Myocyte (in vitro differentiated cells): ENCODE data around the gene TAF4B. TPM values are rescaled to one million over a fixed set of nuclear protein-coding genes. Genes with fewer than 3 reads are reported as not detected.
A peak's percentile ranks its signal among the peaks of the same experiment; 100 is the strongest.
"Not testable (repeated sequence)": the region's sequence is repeated elsewhere in the genome, so short reads cannot be mapped to it uniquely, and the experiment has no call there.

Experiments used
- DNase-seq: peaks from one replicate; pipeline ENCODE4 v3.0.0-alpha.2; 2012; ENCODE audit warnings: low read depth
- total RNA-seq: library from RNA; depleted of rRNA; stranded (reverse); fragments of >200 nt; gene quantifications from 2 replicates; pipeline ENCODE4 v1.2.3, GENCODE V29; 2014

Gene TAF4B
- total RNA-seq, 1 donor from 2014 or later = 1.8 TPM

GRCh38 chr18:26233208-26233607, 7.0 kb downstream of the TAF4B start:
- DNase-seq = no peak

- DNase-seq = not testable (repeated sequence)
Measured at GRCh38 chr18:26237363-26237762, 11.1 kb downstream of the TAF4B start.

GRCh38 chr18:26238718-26239117, 12.5 kb downstream of the TAF4B start:
- not testable (repeated sequence) for DNase-seq

- not testable (repeated sequence) for DNase-seq
Measured at GRCh38 chr18:26242392-26242791, 16.1 kb downstream of the TAF4B start.

DNA sequence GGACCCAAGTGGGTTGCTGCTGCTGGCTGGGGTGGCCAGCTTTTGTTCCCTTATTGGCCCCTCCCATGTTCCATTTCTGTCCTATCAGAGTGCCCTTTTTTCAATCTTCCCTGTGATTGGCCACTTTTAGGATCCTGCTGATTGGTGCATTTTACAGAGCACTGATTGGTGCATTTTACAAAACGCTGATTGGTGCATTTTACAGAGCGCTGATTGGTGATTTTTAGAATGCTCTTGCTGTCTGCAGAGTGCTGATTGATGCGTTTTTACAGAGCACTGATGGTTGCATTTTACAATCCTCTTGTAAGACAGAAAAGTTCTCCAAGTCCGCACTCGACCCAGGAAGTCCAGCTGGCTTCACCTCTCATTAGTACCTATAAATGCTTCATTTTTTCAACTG, 19.2 kb downstream of the TAF4B start:
- DNase-seq = not testable (repeated sequence)

GRCh38 chr18:26252411-26252810, 26.2 kb downstream of the TAF4B start:
- no peak for DNase-seq

DNA sequence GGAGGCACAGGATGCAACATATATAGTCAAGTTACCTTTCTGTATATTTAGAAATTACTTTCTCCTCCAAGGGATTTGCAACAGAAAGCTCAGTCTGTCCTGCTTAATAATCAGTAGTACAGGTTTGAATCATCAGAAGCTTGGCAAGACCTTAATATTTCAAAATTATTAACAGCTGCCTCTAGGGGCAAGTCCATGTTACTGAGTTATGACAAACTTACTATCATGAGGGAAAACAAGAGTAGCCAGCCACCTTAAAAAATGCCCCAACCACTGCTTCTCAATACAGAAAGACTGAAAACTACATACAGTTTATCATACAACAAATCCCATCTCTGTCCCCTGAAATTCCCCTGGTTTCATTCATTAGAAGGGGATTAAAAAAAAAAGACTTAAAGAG, 28.6 kb downstream of the TAF4B start:
- DNase-seq = not testable (repeated sequence)

DNA sequence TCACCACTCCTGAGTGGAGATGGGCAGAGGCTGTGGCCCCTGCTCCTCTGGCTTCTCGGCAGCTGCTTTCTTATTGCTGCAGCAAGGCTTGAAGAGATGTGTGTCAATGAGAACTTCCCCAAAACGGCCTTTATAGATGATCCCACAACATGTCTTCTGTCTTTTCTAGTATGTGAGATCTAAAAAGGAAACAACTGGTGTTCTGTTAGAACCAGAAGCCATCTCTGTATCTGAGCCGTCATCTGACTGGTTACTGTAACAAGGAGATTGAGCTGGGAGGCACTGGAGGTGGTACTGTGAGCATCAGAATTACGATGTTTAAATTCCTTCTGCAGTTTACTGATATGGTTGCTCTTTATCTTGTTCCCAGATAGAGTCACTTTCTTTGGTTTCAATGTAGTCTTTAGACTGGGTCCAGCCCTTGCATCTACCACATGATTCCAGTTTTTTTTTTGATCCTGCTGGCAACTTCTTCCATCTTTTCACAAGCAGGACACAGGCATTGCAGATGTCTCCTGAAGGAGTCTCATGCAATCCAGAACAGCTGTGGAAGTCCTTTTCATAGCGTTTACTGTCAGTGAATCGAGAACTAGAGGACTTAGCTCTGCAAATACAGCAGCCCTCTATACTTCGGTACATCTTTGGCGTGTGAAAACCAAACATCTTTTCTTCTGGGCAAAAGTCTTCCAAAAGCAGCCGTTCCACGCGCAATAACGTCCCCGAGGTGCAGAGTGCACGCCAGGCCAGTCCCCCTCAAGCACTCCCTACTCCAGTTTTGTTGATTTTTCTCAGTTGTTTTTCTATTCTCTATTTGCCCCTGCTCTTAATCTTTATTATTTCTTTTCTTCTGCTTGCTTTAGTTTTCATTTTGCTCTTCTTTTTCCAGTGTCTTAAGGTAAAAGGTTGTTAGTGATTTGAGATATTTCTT, 29.7 kb downstream of the TAF4B start:
- no peak for DNase-seq

DNA sequence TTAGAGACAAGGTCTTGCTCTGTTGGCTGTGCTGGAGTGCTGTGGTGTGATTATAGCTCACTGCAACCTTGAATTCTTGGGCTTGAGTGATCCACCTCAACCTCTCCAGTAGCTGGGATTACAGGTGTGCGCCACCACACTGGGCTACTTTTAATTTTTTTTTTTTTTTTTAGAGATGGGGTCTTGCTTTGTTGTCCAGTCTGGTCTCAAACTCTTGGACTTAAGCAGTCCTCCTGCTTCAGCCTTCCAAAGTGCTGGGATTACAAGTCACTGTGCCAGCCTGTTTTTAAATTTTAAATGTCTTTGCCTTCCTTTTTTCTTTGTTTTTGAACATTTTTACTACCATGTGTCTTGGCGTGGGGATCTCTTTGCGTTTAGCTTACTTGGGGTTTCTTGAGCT, 32.5 kb downstream of the TAF4B start:
- DNase-seq = no peak

DNA sequence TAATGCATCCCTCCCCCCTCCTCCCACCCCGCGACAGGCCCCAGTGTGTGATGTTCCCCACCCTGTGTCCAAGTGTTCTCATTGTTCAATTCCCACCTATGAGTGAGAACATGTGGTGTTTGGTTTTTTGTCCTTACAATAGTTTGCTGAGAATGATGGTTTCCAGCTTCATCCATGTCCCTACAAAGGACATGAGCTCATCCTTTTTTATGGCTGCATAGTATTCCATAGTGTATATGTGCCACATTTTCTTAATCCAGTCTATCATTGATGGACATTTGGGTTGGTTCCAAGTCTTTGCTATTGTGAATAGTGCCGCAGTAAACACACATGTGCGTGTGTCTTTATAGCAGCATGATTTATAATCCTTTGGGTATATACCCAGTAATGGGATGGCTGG, 33.2 kb downstream of the TAF4B start:
- DNase-seq = not testable (repeated sequence)

DNA sequence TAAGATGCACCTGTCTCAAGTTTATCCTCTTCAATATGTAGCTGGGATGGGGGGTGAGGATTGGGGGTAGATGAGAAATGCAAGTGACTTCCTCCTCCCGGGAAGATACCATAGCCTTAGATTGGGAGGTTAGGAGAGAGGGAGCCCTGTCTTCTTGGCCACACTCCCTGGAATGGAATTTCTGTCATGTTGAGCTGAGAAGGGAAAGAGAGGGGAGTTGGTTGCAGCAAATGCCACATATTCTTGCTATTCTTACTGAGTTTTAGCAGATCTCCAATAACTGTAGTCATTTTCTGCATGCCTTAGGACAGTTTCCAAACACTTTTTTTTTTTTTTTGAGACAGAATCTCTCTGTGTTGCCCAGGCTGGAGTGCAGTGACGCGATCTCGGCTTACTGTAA, 35.9 kb downstream of the TAF4B start:
- no peak for DNase-seq

DNA sequence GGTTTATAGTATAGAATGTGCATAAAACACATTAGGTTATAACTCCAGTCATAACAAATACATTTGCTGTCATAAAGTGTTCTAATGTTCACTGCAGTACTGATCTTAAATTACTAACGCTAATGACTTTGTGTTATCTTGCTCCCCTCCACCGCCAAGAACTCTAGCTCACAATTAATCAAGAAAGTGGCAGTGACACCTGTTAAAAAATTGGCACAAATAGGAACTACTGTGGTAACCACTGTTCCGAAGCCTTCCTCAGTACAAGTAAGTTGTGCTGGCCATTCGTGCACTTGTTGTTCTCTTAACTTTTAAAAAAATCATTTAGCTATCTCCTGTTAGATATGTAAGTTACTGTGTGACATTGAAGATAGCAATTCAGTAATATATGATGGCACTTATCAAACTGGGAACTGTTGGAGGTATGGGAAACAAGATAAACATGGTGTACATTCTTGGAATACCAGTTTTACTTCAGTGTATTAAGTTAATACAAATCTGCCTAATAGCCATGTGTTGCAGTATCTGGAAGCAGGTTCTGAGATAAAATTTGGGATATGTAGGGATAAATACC, 41.2 kb downstream of the TAF4B start:
- peak; percentile 16 for DNase-seq

DNA sequence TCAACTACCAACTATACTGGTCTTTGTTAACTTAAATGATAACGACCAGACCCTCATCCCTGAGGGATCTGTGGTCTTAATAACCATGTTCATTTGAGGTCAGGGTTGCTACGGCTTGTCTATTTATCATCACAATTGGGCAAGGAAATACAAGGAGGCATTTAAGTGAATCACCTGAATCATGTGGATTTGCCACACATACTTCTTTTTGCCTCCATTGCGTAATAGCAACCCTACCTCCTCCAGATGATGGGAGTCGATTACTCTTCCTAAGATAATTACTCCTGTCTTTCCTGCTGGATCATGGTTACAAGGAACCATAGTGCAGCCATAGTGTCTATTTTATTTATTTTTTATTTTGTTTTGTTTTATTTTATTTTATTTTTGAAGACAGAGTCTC, 42.2 kb downstream of the TAF4B start:
- DNase-seq = no peak

GRCh38 chr18:26271917-26272549, 45.8 kb downstream of the TAF4B start:
- DNase-seq = no peak

- no peak for DNase-seq
Measured at GRCh38 chr18:26277374-26277773, 51.1 kb downstream of the TAF4B start.

DNA sequence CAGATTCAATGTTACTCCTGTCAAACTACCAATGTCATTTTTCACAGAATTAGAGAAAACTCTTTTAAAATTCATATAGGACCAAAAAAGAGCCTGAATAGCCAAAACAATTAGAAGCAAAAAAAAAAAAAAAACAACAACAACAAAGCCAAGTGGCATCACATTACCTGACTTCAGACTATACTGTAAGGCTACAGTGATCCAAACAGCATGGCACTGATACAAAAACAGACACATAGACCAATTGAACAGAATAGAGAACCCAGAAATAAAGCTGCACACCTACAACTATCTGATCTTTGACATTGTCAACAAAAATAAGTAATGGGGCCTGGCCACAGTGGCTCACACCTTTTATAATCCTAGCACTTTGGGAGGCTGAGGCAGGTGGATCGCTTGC, 53.2 kb downstream of the TAF4B start:
- no peak for DNase-seq

DNA sequence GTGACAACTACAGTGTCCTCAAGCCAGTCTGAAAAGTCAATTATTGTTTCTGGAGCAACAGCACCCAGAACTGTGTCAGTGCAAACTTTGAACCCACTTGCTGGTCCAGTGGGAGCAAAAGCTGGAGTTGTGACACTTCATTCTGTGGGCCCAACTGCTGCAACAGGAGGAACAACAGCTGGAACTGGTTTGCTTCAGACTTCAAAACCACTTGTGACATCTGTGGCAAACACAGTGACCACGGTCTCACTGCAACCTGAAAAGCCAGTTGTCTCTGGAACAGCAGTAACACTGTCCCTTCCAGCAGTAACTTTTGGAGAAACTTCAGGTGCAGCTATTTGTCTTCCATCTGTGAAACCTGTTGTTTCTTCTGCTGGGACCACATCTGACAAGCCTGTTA, 59.8 kb downstream of the TAF4B start:
- DNase-seq = peak; percentile 55

- DNase-seq = no peak
Measured at GRCh38 chr18:26287644-26288043, 61.4 kb downstream of the TAF4B start.

- DNase-seq = peak; percentile 16
Measured at GRCh38 chr18:26290385-26290784, 64.1 kb downstream of the TAF4B start.

DNA sequence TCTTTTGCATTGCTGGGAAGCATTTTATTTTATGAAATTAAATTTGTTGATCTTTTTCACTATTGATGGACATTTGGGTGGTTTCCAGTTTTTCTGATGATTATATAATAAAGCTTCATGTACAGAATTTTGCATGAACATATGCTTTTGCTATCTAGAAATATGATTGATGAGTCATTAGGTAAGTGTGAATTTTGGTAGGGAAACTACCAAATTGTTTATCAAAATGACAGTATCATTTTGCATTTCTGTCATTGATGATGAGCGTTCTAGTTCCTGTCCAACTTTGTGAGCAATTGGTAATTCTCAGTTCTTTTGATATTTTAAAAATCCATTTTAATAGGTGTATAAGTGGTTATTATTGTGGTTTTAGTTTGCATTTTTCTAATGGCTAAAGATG, 67.7 kb downstream of the TAF4B start:
- DNase-seq = no peak

GRCh38 chr18:26298107-26298506, 71.9 kb downstream of the TAF4B start:
- DNase-seq = no peak

- DNase-seq = peak; percentile 91
Measured at GRCh38 chr18:26301681-26302080, 75.4 kb downstream of the TAF4B start.
